ENCODE data around the gene GDPD2.

GRCh38 chrX:70478526-70479245 is 55.6 kb downstream of the GDPD2 start:
- TF ChIP-seq CTCF (IDR thresholded peaks at IDR 0.05 in 4 of 5, conservative IDR thresholded peaks at IDR 0.05 in 1 of 5) (no peak), POLR2A (IDR thresholded peaks at IDR 0.05) (no peak)

Measured in gastrocnemius medialis (tissue), 4 donors.